ENCODE measurements around the gene PPM1B. TPM values are rescaled to one million over a fixed set of nuclear protein-coding genes. Genes with fewer than 3 reads are reported as not detected.

PPM1B gene
- total RNA-seq, 1 donor from 2014 or later: 21.9 TPM

DNA sequence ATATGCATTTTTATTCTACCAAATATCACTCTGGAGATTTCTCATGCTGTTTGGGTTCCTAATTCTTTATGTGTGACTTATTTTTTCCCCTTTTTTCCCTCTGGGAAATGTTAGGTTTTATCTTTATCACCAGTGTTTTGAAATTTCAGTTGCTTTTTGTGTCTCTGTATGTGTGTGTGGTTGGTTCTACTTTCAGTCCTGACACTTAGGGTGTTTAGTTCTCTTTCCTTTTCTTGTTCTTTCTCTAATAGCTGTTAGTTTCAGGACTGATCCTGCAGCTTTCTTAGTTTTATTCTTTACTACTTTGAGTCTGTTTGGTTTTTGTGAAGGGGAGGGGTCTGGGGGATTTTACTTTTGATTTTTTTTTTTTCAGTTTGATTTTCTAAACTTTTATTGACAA lies 23.1 kb downstream of the PPM1B start:
- TF ChIP-seq, protein P1, sequence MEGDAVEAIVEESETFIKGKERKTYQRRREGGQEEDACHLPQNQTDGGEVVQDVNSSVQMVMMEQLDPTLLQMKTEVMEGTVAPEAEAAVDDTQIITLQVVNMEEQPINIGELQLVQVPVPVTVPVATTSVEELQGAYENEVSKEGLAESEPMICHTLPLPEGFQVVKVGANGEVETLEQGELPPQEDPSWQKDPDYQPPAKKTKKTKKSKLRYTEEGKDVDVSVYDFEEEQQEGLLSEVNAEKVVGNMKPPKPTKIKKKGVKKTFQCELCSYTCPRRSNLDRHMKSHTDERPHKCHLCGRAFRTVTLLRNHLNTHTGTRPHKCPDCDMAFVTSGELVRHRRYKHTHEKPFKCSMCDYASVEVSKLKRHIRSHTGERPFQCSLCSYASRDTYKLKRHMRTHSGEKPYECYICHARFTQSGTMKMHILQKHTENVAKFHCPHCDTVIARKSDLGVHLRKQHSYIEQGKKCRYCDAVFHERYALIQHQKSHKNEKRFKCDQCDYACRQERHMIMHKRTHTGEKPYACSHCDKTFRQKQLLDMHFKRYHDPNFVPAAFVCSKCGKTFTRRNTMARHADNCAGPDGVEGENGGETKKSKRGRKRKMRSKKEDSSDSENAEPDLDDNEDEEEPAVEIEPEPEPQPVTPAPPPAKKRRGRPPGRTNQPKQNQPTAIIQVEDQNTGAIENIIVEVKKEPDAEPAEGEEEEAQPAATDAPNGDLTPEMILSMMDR (conservative IDR thresholded peaks at IDR 0.05; ENCODE audit: low read depth, low read length): no peak
- no peak overlapping the region for H3K4me3 ChIP-seq (ENCODE audit: low read depth, low read length)
- no peak for DNase-seq (ENCODE audit: low read depth)

DNA sequence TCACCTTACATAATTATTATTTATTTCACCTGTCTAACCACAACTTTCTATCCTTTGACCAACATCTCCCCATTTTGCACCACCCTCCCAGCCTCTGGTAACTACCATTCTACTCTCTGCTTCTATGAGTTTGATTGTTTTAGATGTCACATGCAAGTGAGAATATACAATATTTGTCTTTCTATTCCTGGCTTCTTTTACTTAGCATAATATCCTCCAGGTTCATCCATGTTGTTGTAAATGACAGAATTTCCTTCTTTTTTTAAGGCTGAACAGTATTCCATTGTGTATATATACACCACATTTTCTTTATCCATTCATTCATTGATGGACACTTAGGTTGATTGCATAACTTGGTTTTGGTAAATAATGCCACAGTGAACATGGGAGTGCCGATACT lies 24.0 kb downstream of the PPM1B start:
- TF ChIP-seq, protein P1 (conservative IDR thresholded peaks at IDR 0.05; ENCODE audit: low read depth, low read length): no peak
- DNase-seq (ENCODE audit: low read depth): no peak
- no peak overlapping the region for H3K4me3 ChIP-seq (ENCODE audit: low read depth, low read length)

DNA sequence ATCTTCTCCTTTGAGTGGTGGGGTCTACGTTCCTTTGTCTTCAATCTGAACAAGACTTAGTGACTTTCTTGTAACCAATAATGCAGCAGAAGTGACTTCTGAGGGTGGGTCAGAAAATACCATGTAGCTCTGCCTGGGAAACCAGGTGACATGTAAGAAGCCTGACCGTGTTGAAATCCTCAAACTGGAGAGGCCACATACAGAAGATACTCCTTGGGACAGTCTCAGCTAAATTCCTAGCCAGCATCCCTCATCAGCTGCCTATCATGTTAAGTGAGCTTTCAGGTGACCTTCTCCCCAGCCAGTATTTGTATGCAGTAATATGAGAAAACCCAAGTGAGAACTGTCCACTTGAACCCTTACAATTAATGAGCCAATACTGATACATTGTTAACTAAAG lies 27.0 kb downstream of the PPM1B start:
- DNase-seq (ENCODE audit: low read depth): no peak
- TF ChIP-seq, protein P1 (conservative IDR thresholded peaks at IDR 0.05; ENCODE audit: low read depth, low read length): no peak
- H3K4me3 ChIP-seq (ENCODE audit: low read depth, low read length): no peak overlapping the region

DNA sequence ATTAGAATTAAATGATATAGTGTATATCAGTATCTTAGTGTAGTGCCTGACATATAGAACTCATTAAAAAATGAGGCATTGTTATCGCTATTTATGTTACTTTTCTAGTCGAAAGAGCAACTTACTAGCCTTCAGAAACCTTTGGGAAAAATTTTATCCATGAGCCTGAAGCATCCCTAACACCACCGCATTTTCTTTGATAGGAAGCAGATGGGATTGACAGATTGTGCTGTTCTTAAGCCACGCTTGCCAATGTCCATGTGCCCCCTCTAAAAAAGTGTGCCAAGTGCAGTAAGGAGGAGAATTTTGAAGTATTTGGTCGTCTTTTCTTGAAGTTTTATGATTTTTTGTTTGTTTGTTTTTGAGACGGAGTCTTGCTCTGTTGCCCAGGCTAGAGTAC lies 29.1 kb downstream of the PPM1B start:
- TF ChIP-seq, protein P1 (conservative IDR thresholded peaks at IDR 0.05; ENCODE audit: low read depth, low read length): no peak
- no peak overlapping the region for H3K4me3 ChIP-seq (ENCODE audit: low read depth, low read length)
- DNase-seq (ENCODE audit: low read depth): no peak

DNA sequence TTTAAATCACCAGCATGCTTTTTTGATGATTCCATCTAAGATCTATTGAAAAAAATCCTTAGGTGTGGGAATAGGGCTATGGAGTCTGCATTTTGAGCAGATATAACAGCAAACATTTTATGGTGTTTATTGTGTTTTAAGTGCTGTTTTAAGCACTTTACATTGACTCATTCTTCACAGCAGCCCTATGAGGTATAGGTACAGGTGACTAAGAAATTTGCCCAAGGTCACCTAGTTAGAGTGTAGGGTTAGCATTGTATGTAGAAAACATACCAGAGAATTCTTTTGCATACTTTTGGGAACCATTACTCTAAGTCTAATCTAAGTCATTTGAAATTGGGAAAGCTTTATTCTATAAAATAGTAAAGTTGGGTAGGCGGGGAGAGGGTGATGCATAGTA lies 31.3 kb downstream of the PPM1B start:
- TF ChIP-seq, protein P1 (conservative IDR thresholded peaks at IDR 0.05; ENCODE audit: low read depth, low read length): no peak
- DNase-seq (ENCODE audit: low read depth): no peak
- H3K4me3 ChIP-seq (ENCODE audit: low read depth, low read length): no peak overlapping the region

DNA sequence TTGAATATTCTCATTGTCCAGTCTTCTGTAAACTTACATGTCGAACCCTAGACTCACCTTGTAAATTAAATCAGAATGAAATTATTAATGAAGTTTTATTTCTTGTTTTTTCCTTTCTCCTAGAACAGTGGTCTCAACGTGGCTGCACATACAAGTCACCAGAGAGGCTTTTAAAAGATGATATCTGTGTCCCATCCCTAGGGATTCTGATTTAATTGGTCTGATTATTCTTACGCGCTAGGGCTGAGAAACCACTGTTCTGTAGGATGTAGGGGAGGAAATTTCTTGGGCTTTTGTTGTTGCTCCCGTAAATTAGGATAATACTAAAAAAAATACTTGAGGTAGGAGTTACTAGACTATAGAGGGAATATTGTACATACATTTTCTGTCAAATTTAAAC lies 32.1 kb downstream of the PPM1B start:
- TF ChIP-seq, protein P1 (conservative IDR thresholded peaks at IDR 0.05; ENCODE audit: low read depth, low read length): no peak
- H3K4me3 ChIP-seq (ENCODE audit: low read depth, low read length): no peak overlapping the region
- DNase-seq (ENCODE audit: low read depth): no peak

DNA sequence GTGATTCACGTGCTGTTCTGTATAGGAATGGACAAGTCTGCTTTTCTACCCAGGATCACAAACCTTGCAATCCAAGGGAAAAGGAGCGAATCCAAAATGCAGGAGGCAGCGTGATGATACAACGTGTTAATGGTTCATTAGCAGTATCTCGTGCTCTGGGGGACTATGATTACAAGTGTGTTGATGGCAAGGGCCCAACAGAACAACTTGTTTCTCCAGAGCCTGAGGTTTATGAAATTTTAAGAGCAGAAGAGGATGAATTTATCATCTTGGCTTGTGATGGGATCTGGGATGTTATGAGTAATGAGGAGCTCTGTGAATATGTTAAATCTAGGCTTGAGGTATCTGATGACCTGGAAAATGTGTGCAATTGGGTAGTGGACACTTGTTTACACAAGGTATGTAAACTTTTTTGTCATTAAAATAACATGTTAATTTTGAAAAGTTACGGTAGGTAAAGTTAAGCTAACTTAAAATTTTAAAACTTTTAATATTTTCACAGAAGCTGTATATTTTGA lies 33.0 kb downstream of the PPM1B start:
- no peak for DNase-seq (ENCODE audit: low read depth)
- TF ChIP-seq, protein P1 (conservative IDR thresholded peaks at IDR 0.05; ENCODE audit: low read depth, low read length): no peak

More for the DNA sequence above, 33.0 kb downstream of the PPM1B start:
- no peak overlapping the region for H3K4me3 ChIP-seq (ENCODE audit: low read depth, low read length)

Data from epithelial cell of proximal tubule (primary cell).